PC-3 (cell line): ENCODE measurements around the gene DRAXIN. TPM values are rescaled to one million over a fixed set of nuclear protein-coding genes. Genes with fewer than 3 reads are reported as not detected.

ENCODE experiments used
- ATAC-seq: fragments of 200-7000 bp; cut with Tn5 transposase; 2 replicates; pipeline ENCODE4 v1.9.1; 2020; ENCODE audit warnings: mild to moderate bottlenecking, moderate library complexity
- BruUV-seq: library from RNA; stranded (reverse); fragments of 400-500 nt; replicated peaks from 2 replicates; lab custom pipeline; 2021; lab: Mats Ljungman, UMichigan
- CTCF ChIA-PET: fragments of 300-600 bp; sonication (Branson Sonifier 250); formaldehyde crosslinking; loops from one replicate; lab custom pipeline; 2022; ENCODE audit warnings: antibody characterized with exemption; lab: Charles Lee
- POLR2A ChIA-PET: fragments of 300-600 bp; sonication (Branson Sonifier 250); formaldehyde crosslinking; loops from one replicate; lab custom pipeline; 2022; ENCODE audit warnings: antibody characterized with exemption; ENCODE audit not compliant: unreplicated experiment; lab: Charles Lee
- DNase-seq: peaks from one replicate; pipeline ENCODE4 v3.0.0-alpha.2; 2015
- H2AFZ ChIP-seq: fragments of 300-600 bp; sonication (generic); 2 replicates; pipeline ENCODE4 v1.6.0; 2016; ENCODE audit warnings: antibody characterized with exemption, low read length
- H3F3A ChIP-seq: fragments of 300-600 bp; sonication (generic); one replicate; pipeline ENCODE4 v1.6.0; 2017; ENCODE audit warnings: antibody characterized with exemption, low read length, control low read depth, mild to moderate bottlenecking; ENCODE audit not compliant: unreplicated experiment
- H3K27ac ChIP-seq: fragments of 300-600 bp; sonication (generic); 2 replicates; pipeline ENCODE4 v1.5.1; 2016; ENCODE audit warnings: mild to moderate bottlenecking, low read length
- H3K27me3 ChIP-seq: fragments of 300-600 bp; sonication (generic); 2 replicates; pipeline ENCODE4 v1.6.1; 2016; ENCODE audit warnings: low read length, mixed read lengths
- H3K36me3 ChIP-seq: fragments of 300-600 bp; sonication (generic); 2 replicates; pipeline ENCODE4 v1.6.1; 2016; ENCODE audit warnings: low read depth, mixed run types, low read length, mixed read lengths
- H3K4me1 ChIP-seq: fragments of 300-600 bp; sonication (generic); 2 replicates; pipeline ENCODE4 v1.5.1; 2016; ENCODE audit warnings: low read length; ENCODE audit not compliant: insufficient read depth
- H3K4me2 ChIP-seq: fragments of 300-600 bp; sonication (generic); 2 replicates; pipeline ENCODE4 v1.6.0; 2016; ENCODE audit warnings: low read length
- H3K4me3 ChIP-seq: fragments of 300-600 bp; sonication (generic); 2 replicates; pipeline ENCODE4 v1.5.1; 2016; ENCODE audit warnings: mild to moderate bottlenecking, low read length, mixed read lengths
- H3K79me2 ChIP-seq: fragments of 300-600 bp; sonication (generic); 2 replicates; pipeline ENCODE4 v1.6.1; 2017; ENCODE audit warnings: low read length, mixed read lengths
- H3K9ac ChIP-seq: fragments of 300-600 bp; sonication (generic); 2 replicates; pipeline ENCODE4 v1.6.0; 2016; ENCODE audit warnings: mild to moderate bottlenecking, low read length
- H3K9me2 ChIP-seq: fragments of 300-600 bp; sonication (generic); replicated peaks from 2 replicates; pipeline ENCODE4 v1.6.1; 2016; ENCODE audit warnings: mixed run types, low read length, mixed read lengths
- H3K9me3 ChIP-seq: fragments of 300-600 bp; sonication (generic); 2 replicates; pipeline ENCODE4 v1.6.1; 2016; ENCODE audit warnings: low read length, mixed read lengths
- H4K20me1 ChIP-seq: fragments of 300-600 bp; sonication (generic); 2 replicates; pipeline ENCODE4 v1.6.1; 2016; ENCODE audit warnings: low read length, mixed read lengths
- EZH2 ChIP-seq: fragments of 300-600 bp; sonication (generic); IDR thresholded peaks from one replicate; pipeline ENCODE4 v1.6.1; 2017; ENCODE audit warnings: antibody characterized with exemption, mild to moderate bottlenecking, low read length; ENCODE audit not compliant: unreplicated experiment
- EZH2phosphoT487 ChIP-seq: fragments of 300-600 bp; sonication (generic); IDR thresholded peaks from 2 replicates; pipeline ENCODE4 v1.6.1; 2018; ENCODE audit warnings: mild to moderate bottlenecking, antibody characterized with exemption, low read length, borderline replicate concordance
- intact Hi-C: fragments of 100-400 bp; cut with micrococcal nuclease; formaldehyde crosslinking; loops from 2 replicates; pipeline ENCODE4 v1.9.0; 2023
- total RNA-seq: library from RNA; depleted of rRNA; stranded (reverse); fragments of >200 nt; gene quantifications from 2 replicates; pipeline ENCODE4 v1.2.3, GENCODE V29; 2014
- TF ChIP-seq, protein P1 (sequence below): fragments of 300-600 bp; sonication (generic); conservative IDR thresholded peaks from 2 replicates; pipeline ENCODE4 v1.5.1; 2017; ENCODE audit warnings: antibody characterized with exemption, low read depth, mild to moderate bottlenecking, low read length

Gene DRAXIN
- total RNA-seq, 1 experiment from 2014 or later, result 0.07 TPM

DNA sequence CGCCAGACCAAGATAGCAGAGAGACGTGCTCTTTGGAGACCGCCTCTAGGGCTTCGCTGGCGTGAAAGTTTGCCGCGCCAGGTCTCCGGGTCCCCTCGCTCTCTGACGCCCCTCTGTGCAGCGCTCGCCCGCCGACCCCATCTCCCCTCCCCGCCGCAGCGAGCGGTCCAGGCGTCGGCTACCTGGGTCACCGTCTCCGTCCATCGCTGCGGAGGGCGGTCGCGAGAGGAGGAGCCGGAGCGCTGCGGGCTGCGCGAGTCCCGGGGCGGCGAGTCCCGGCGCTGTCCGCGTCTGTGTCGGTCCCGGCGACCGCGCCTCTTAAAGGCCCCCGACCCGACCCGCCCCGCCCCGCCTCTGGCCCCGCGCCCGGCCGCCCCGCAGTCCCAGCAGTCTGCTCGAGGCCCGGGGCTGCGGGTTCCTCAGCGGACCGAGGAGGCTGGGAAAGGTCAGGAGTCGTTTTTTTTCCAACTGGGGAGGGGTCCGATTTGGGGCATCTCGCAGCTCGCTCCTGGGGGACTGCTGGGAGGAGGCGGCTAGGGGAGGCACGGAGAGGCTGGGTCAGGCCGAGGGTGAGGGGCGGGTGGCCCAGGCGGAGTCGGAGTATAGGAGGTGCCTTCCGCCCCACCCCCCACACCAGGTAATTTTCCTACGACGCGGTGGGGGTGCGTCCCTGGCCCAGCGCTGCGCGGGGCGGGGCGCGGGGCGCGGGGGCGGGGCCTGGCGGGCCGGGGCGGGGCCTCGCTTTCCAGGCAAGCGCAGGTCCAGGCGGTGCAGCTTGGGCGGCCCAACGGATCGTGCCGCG lies 37.2 kb upstream of the DRAXIN start, which contains the start of the genes FBXO2 and FBXO44:
Gene FBXO2, minus strand, starts transcription at position 293 of the 802 bp plus-strand sequence. Its CDS starts 89 bp downstream, at position 204.
Gene FBXO44, plus strand, starts transcription at position 741 of the 802 bp plus-strand sequence. CDS start 959 bp downstream, outside the sequence.
- POLR2A ChIA-PET, result no interaction called here
- Histone ChIP-seq H3K4me3 (peak within 1 kb of the TSS; percentile 62), H3K27me3 (no peaks in the 10 kb centered on the region), H3K4me1 (peaks cover 28% of the 10 kb centered on the region), H3K27ac (peak within 1 kb of the TSS; percentile 61), H3F3A (no peaks in the 10 kb centered on the region), H2AFZ (peak within 1 kb of the TSS; percentile 73), H3K4me2 (peak within 1 kb of the TSS; percentile 78), H3K36me3 (no peaks in the 10 kb centered on the region), H3K9me3 (no peaks in the 10 kb centered on the region), H3K79me2 (peaks cover 10% of the 10 kb centered on the region), H4K20me1 (no peaks in the 10 kb centered on the region), H3K9me2 (no peaks in the 10 kb centered on the region), H3K9ac (peak within 1 kb of the TSS; percentile 51; the same call in 1 of the 2 replicates)
- CTCF ChIA-PET, result no interaction called here
- peak; percentile 34 for DNase-seq
- TF ChIP-seq EZH2, result no peak
- TF ChIP-seq, protein P1, sequence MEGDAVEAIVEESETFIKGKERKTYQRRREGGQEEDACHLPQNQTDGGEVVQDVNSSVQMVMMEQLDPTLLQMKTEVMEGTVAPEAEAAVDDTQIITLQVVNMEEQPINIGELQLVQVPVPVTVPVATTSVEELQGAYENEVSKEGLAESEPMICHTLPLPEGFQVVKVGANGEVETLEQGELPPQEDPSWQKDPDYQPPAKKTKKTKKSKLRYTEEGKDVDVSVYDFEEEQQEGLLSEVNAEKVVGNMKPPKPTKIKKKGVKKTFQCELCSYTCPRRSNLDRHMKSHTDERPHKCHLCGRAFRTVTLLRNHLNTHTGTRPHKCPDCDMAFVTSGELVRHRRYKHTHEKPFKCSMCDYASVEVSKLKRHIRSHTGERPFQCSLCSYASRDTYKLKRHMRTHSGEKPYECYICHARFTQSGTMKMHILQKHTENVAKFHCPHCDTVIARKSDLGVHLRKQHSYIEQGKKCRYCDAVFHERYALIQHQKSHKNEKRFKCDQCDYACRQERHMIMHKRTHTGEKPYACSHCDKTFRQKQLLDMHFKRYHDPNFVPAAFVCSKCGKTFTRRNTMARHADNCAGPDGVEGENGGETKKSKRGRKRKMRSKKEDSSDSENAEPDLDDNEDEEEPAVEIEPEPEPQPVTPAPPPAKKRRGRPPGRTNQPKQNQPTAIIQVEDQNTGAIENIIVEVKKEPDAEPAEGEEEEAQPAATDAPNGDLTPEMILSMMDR, result no peak
- TF ChIP-seq EZH2phosphoT487, result no peak
- intact Hi-C loops, result no loop called here
- no TSS peak for BruUV-seq
- ATAC-seq, result peak; percentile 61

DNA sequence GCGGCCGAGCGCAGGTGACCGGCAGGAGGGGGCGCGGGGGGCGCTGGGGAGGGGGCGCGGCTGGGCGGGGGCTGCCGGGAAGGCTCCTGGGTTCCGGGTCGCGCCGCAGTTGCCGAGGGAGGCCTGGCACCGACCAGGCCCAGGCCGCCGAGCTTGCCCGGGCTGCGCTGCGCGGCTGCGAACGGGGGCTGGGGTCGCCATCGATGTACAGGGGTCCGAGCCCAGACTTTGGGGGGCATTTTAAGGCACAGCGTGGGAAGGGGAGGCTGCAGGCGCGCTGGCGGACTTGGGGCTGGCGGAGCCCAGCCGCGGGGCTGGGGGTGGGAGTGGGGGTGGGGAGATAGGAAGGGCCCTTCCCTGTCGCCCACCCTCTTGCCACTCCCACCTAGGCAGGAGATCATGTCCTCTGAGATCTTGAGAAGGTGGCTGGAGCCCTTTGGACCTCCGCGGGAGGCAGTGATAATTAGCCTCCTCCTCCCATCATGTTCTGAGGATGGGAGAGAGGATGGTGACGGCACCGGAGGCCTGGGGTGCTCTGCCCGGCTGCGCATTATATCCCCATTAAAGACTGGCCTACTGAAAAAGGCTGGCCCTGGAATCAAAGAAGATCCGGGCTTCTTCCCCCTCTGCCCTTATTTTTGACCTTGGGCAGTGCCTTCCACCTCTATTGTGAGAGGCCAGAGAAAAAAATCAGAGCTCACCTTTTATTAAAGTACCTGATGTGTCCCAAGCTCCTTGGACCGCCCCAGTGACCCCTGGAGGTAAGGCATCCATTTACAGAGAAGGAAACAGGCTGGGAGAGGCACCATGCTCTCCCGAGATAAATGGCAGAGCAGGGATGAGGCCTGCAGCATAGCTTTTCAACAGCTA lies 36.3 kb upstream of the DRAXIN start:
- Histone ChIP-seq H3K36me3 (no peaks in the 10 kb centered on the region), H3K27ac (no peak overlapping the region), H4K20me1 (no peaks in the 10 kb centered on the region), H3K79me2 (peaks cover 10% of the 10 kb centered on the region), H3F3A (no peaks in the 10 kb centered on the region), H3K9me2 (no peaks in the 10 kb centered on the region), H3K9me3 (no peaks in the 10 kb centered on the region), H3K4me3 (peak overlapping the region; percentile 62), H3K27me3 (no peaks in the 10 kb centered on the region), H3K4me2 (peak overlapping the region; percentile 78), H2AFZ (peak overlapping the region; percentile 43; the same call in 1 of the 2 replicates), H3K4me1 (peaks cover 22% of the 10 kb centered on the region), H3K9ac (peak overlapping the region; percentile 51; the same call in 1 of the 2 replicates)
- CTCF ChIA-PET, result interaction anchor here (0.5 kb wide), 1 partner anchor 373 kb away, joined by 4 read pairs; no protein-coding TSS in a partner anchor
- ATAC-seq, result peak; percentile 4
- POLR2A ChIA-PET, result no interaction called here
- no peak for DNase-seq
- intact Hi-C loops, result no loop called here
- BruUV-seq, result TSS peak; percentile 45
- no peak for TF ChIP-seq EZH2phosphoT487
- TF ChIP-seq, protein P1, result no peak
- TF ChIP-seq EZH2, result no peak
